GM12891 (cell line): ENCODE data around the gene OPN4.
A peak's percentile ranks its signal among the peaks of the same experiment; 100 is the strongest.
"Not testable (repeated sequence)": the region's sequence is repeated elsewhere in the genome, so short reads cannot be mapped to it uniquely, and the experiment has no call there.

Source experiments
- DNase-seq: peaks from one replicate; pipeline ENCODE4 v3.0.0; 2011; ENCODE audit warnings: low spot score; ENCODE audit not compliant: insufficient read length
- FAIRE-seq: peaks from 2 replicates; lab custom pipeline; 2011; peaks lifted over from hg19 to GRCh38; lab: Jason Lieb, UNC
- PAX5 ChIP-seq: IDR thresholded peaks from 2 replicates; pipeline ENCODE4 v1.6.1; 2011; ENCODE audit warnings: low read length, moderate library complexity, mild to moderate bottlenecking; ENCODE audit not compliant: insufficient read depth, severe bottlenecking
- POLR2A ChIP-seq: IDR thresholded peaks from 2 replicates; pipeline ENCODE4 v1.6.1; 2011; ENCODE audit warnings: low read depth, low read length, control low read depth
- POLR2AphosphoS5 ChIP-seq: IDR thresholded peaks from 2 replicates; pipeline ENCODE4 v1.6.1; 2011; ENCODE audit warnings: low read depth, low read length, control low read depth
- POU2F2 ChIP-seq: IDR thresholded peaks from 2 replicates; pipeline ENCODE4 v1.6.1; 2011; ENCODE audit warnings: low read depth, mild to moderate bottlenecking, control low read depth, low read length, moderate library complexity
- SPI1 ChIP-seq: IDR thresholded peaks from 2 replicates; pipeline ENCODE4 v1.6.1; 2011; ENCODE audit warnings: low read depth, low read length, control low read depth
- TAF1 ChIP-seq: IDR thresholded peaks from 2 replicates; pipeline ENCODE4 v1.6.1; 2011; ENCODE audit warnings: low read depth, low read length, control low read depth

OPN4 gene

GRCh38 chr10:86632009-86632800, 22.1 kb upstream of the OPN4 start:
- DNase-seq = no peak
- no peak for TF ChIP-seq SPI1
- no peak for TF ChIP-seq POLR2A
- no peak for TF ChIP-seq PAX5
- TF ChIP-seq POU2F2 = no peak
- TF ChIP-seq POLR2AphosphoS5 = no peak
- TF ChIP-seq TAF1 = no peak
- no peak for FAIRE-seq

DNA sequence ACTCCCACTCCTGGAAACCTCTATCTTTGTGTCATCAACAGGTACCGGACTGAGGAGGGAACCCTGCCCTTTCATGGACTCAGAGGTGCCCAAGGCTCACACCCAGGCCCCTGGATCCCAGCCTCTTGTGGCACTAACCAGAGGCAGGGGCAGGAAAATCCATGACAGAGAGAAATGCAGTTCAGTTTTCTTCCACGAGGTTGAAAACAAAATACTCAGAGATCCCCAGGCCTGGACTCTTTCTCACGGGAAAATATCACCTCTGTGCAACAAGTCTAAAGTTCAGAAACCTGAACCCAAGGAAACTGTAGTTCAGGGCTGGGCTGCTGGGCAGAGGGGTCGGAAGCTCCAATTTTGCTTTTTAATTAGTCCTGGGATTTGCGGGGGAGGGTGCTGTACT, 21.4 kb upstream of the OPN4 start:
- TF ChIP-seq POLR2AphosphoS5 (no peak), PAX5 (no peak), SPI1 (no peak), POLR2A (no peak), POU2F2 (no peak)

GRCh38 chr10:86635402-86635801, 18.9 kb upstream of the OPN4 start:
- FAIRE-seq (no peak), DNase-seq (no peak)
- TF ChIP-seq POLR2AphosphoS5 (no peak), PAX5 (no peak), TAF1 (no peak), POU2F2 (no peak), SPI1 (no peak), POLR2A (no peak)

More for the DNA sequence above, 21.4 kb upstream of the OPN4 start:
- DNase-seq (no peak), FAIRE-seq (no peak)

GRCh38 chr10:86636311-86636710, 18.0 kb upstream of the OPN4 start:
- DNase-seq = no peak
- no peak for TF ChIP-seq POLR2AphosphoS5
- TF ChIP-seq PAX5 = no peak
- no peak for TF ChIP-seq POLR2A
- TF ChIP-seq TAF1 = no peak
- no peak for TF ChIP-seq POU2F2
- no peak for TF ChIP-seq SPI1
- FAIRE-seq = no peak

DNA sequence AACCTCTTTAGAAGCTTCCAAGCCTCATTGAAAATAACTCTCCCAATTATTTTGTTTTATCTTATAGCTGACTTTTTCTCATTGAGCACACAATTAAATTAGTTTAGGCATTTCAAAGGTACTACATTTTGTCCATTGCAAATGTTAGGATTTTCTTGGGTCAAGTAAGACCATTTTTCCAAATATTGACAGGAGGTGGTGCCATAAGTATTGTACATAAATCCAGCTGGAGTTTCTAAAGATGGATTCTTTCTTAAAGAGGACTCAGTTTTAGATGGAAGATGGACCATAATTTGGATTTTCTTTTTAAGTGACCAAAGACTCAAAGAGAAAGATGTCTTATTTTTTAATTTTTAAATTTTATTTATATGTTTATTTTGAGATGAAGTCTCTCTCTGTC, 12.3 kb upstream of the OPN4 start:
- DNase-seq (no peak), FAIRE-seq (no peak)
- no peak for TF ChIP-seq PAX5
- no peak for TF ChIP-seq POLR2AphosphoS5
- no peak for TF ChIP-seq SPI1
- TF ChIP-seq POU2F2 = no peak
- TF ChIP-seq POLR2A = no peak
- TF ChIP-seq TAF1 = no peak

DNA sequence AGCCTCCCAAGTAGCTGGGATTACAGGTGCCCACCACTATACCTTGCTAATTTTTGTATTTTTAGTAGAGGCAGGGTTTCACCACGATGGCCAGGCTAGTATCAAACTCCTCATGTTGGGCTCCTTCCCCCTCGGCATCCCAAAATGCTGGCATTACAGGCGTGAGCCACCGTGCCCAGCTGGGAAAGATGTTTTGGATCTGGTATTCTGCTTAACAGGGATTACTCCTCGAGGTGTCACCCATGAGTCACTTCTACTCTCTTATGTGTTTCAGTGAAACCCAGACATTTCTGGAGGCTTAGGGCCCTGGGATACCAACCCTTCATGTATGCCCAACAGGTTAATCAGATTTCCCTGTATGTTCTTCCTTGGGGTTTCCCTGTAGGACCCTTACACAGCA, 11.8 kb upstream of the OPN4 start:
- TF ChIP-seq POLR2A = no peak
- no peak for TF ChIP-seq PAX5
- TF ChIP-seq SPI1 = no peak
- no peak for TF ChIP-seq POU2F2
- no peak for TF ChIP-seq TAF1
- no peak for TF ChIP-seq POLR2AphosphoS5
- FAIRE-seq (peak; percentile 13), DNase-seq (no peak)

DNA sequence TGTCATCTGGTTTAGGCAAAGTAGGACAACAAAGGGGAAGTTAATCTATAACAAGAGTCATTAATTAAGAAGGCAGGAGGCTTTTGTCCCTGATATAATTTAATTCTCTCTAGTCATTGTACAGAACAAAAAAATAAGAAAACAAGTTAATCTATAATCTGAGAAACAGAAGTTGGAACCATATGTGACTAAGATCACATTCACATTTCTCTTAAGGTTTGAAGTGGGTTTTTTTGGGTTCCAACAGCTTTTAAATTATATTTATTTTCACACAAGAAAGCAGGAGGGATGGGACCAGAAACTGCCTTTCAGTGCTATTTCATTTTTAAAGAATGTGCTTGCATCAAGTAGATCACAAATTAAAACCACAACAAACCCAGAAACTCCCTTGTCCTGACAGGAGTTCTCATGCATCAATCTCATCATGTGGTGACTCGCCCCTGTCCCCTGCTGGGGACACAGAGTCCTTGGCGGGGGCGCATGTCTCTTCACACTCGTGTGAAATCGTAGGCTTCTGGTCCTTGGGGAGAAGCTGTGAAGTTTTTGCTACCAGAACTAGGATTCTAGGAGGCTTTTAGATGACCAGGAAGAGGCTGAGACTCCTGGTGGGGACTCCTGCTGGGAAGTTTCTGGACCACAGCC, 10.1 kb upstream of the OPN4 start:
- TF ChIP-seq SPI1 (no peak), PAX5 (no peak), TAF1 (no peak), POU2F2 (no peak), POLR2AphosphoS5 (no peak), POLR2A (no peak)
- no peak for FAIRE-seq
- no peak for DNase-seq

GRCh38 chr10:86644794-86645445, 9.4 kb upstream of the OPN4 start:
- TF ChIP-seq POLR2A (no peak), POLR2AphosphoS5 (no peak), SPI1 (no peak), TAF1 (no peak), PAX5 (no peak), POU2F2 (no peak)
- no peak for FAIRE-seq
- no peak for DNase-seq

DNA sequence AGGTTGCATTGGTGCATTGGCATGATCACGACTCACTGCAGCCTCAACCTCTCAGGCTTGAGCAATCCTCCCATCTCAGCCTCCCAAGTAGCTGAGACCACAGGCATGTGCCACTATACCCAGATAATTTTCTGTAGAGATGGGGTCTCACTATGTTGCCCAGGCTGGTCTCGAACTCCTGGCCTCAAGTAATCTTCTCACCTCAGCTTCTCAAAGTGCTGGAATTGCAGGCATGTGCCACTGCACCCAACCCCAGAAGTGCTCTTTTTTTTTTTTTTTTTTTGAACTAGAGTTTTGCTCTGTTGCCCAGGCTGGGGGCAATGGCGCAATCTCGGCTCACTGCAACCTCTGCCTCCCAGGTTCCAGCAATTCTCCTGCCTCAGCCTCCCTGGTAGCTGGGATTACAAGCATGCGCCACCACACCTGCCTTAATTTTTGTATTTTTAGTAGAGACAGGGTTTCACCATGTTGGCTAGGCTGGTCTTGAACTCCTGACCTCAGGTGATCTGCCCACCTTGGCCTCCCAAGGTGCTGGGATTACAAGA, 8.7 kb upstream of the OPN4 start:
- not testable (repeated sequence) for FAIRE-seq, DNase-seq
